HCT116 (cell line): ENCODE data around the gene UROS. TPM values are rescaled to one million over a fixed set of nuclear protein-coding genes. Genes with fewer than 3 reads are reported as not detected.

Source experiments
- ATAC-seq: fragments of 200-7000 bp; cut with Tn5 transposase; 2 replicates; pipeline ENCODE4 v1.9.1; 2020; ENCODE audit warnings: mild to moderate bottlenecking, moderate library complexity
- BruUV-seq: library from RNA; stranded (reverse); fragments of 400-500 nt; replicated peaks from 2 replicates; lab custom pipeline; 2021; lab: Mats Ljungman, UMichigan
- CTCF ChIA-PET: fragments of 300-600 bp; sonication (Branson Sonifier 250); formaldehyde crosslinking; loops from one replicate; lab custom pipeline; 2021; ENCODE audit warnings: antibody characterized with exemption; lab: Charles Lee
- POLR2A ChIA-PET: fragments of 300-600, 350-600 bp; sonication (Branson Sonifier 250); formaldehyde crosslinking; loops from one replicate; lab custom pipeline; 2021; ENCODE audit warnings: antibody characterized with exemption; lab: Charles Lee
- RAD21 ChIA-PET, 2 experiments: fragments of 300-600 bp; sonication (Branson Sonifier 250); formaldehyde crosslinking; loops; one replicate each; lab custom pipeline; 2023; ENCODE audit warnings: low total read pairs in 2 of 2; ENCODE audit not compliant: uncharacterized antibody in 2 of 2, unreplicated experiment in 2 of 2, low non-redundant PET in 1 of 2; lab: Charles Lee
- DNase-seq: peaks from one replicate; pipeline ENCODE4 v3.0.0-alpha.2; 2010; ENCODE audit warnings: low read depth, low spot score
- H2AFZ ChIP-seq: fragments of 200-600 bp; shearing (Covaris generic), sonication (generic); 2 replicates; pipeline ENCODE4 v1.6.1; 2017; ENCODE audit warnings: low read depth, mixed run types, mixed read lengths, antibody characterized with exemption, low read length; ENCODE audit not compliant: poor library complexity, severe bottlenecking
- H3K27ac ChIP-seq: 2 replicates; pipeline ENCODE4 v1.5.1; 2012; ENCODE audit warnings: low read depth, low read length
- H3K27me3 ChIP-seq: fragments of 200-600 bp; sonication (generic); 2 replicates; pipeline ENCODE4 v1.6.1; 2016; ENCODE audit warnings: mixed run types, low read length, mixed read lengths; ENCODE audit not compliant: insufficient read depth
- H3K36me3 ChIP-seq, 2 experiments: fragments of 200-500 bp in 1 of 2; fragments of 200-600 bp in 1 of 2; sonication (Bioruptor generic) in 1 of 2; sonication (generic) in 1 of 2; 2 replicates each; pipeline versions ENCODE4 v1.5.1 to v1.6.1; 2014 to 2016; ENCODE audit warnings: low read length in 2 of 2, inconsistent platforms in 1 of 2, mixed read lengths in 1 of 2, mixed run types in 1 of 2; ENCODE audit not compliant: insufficient read depth in 2 of 2, control insufficient read depth in 1 of 2
- H3K4me1 ChIP-seq, 2 experiments: fragments of 200-600 bp in 1 of 2; sonication (generic) in 1 of 2; 2 replicates each; pipeline versions ENCODE4 v1.5.1 to v1.6.1; 2012 to 2017; ENCODE audit warnings: low read length in 2 of 2, inconsistent platforms in 1 of 2, mild to moderate bottlenecking in 1 of 2, mixed read lengths in 1 of 2, mixed run types in 1 of 2, moderate library complexity in 1 of 2; ENCODE audit not compliant: insufficient read depth in 2 of 2, control insufficient read depth in 1 of 2
- H3K4me2 ChIP-seq: fragments of 200-600 bp; sonication (generic); 2 replicates; pipeline ENCODE4 v1.6.1; 2017; ENCODE audit warnings: mixed run types, low read length, mixed read lengths
- H3K4me3 ChIP-seq, 2 experiments: fragments of 200-600 bp in 1 of 2; sonication (generic) in 1 of 2; replicated peaks in 1 of 2; 2 replicates each; pipeline ENCODE4 v1.5.1; 2011 to 2016; ENCODE audit warnings: low read length in 2 of 2, control low read depth in 1 of 2, low read depth in 1 of 2, mild to moderate bottlenecking in 1 of 2, mixed read lengths in 1 of 2, mixed run types in 1 of 2
- H3K79me2 ChIP-seq: fragments of 200-600 bp; sonication (generic); 2 replicates; pipeline ENCODE4 v1.6.1; 2017; ENCODE audit warnings: mild to moderate bottlenecking, mixed run types, low read length, moderate library complexity, mixed read lengths; ENCODE audit not compliant: insufficient read depth
- H3K9ac ChIP-seq: fragments of 200-600 bp; sonication (generic); 2 replicates; pipeline ENCODE4 v1.6.1; 2016; ENCODE audit warnings: low read length, mixed read lengths
- H3K9me2 ChIP-seq: fragments of 200-600 bp; sonication (generic), shearing (Covaris generic); 2 replicates; pipeline ENCODE4 v1.6.1; 2017; ENCODE audit warnings: mixed run types, mild to moderate bottlenecking, moderate library complexity; ENCODE audit not compliant: insufficient read depth
- H3K9me3 ChIP-seq, 2 experiments: fragments of 200-500 bp in 1 of 2; fragments of 200-600 bp in 1 of 2; sonication (Bioruptor generic) in 1 of 2; sonication (generic) in 1 of 2; 2 replicates each; pipeline ENCODE4 v1.6.1; 2014 to 2017; ENCODE audit warnings: low read length in 2 of 2, mixed read lengths in 2 of 2, inconsistent platforms in 1 of 2, low read depth in 1 of 2, mild to moderate bottlenecking in 1 of 2, mixed run types in 1 of 2, moderate library complexity in 1 of 2; ENCODE audit not compliant: control insufficient read depth in 1 of 2, insufficient read depth in 1 of 2
- H4K20me1 ChIP-seq: fragments of 200-600 bp; sonication (generic), shearing (Covaris generic); 2 replicates; pipeline ENCODE4 v1.6.1; 2017; ENCODE audit warnings: mixed run types, mild to moderate bottlenecking, moderate library complexity; ENCODE audit not compliant: insufficient read depth
- CBX3 ChIP-seq: IDR thresholded peaks from 2 replicates; pipeline ENCODE4 v1.6.1; 2012; ENCODE audit warnings: low read depth
- CEBPB ChIP-seq: IDR thresholded peaks from 2 replicates; pipeline ENCODE4 v1.6.1; 2012; ENCODE audit warnings: low read depth
- ELF1 ChIP-seq: IDR thresholded peaks from 2 replicates; pipeline ENCODE4 v1.6.1; 2012; ENCODE audit warnings: low read depth, borderline replicate concordance
- EZH2 ChIP-seq: fragments of 200-600 bp; sonication (generic); IDR thresholded peaks from 2 replicates; pipeline ENCODE4 v1.6.1; 2017; ENCODE audit warnings: antibody characterized with exemption, mixed run types
- EZH2phosphoT487 ChIP-seq: fragments of 200-600 bp; IDR thresholded peaks from 2 replicates; pipeline ENCODE4 v1.6.1; 2018; ENCODE audit warnings: antibody characterized with exemption, borderline replicate concordance
- FOSL1 ChIP-seq: IDR thresholded peaks from 2 replicates; pipeline ENCODE4 v1.6.1; 2012; ENCODE audit warnings: low read depth
- POLR2AphosphoS5 ChIP-seq: IDR thresholded peaks from 2 replicates; pipeline ENCODE4 v1.6.1; 2011; ENCODE audit warnings: mild to moderate bottlenecking, low read depth, low read length, moderate library complexity
- SIN3A ChIP-seq: IDR thresholded peaks from 2 replicates; pipeline ENCODE4 v1.6.1; 2012; ENCODE audit warnings: low read depth
- SP1 ChIP-seq: IDR thresholded peaks from 2 replicates; pipeline ENCODE4 v1.6.1; 2012; ENCODE audit warnings: low read depth
- SRF ChIP-seq: IDR thresholded peaks from 2 replicates; pipeline ENCODE4 v1.6.1; 2012; ENCODE audit warnings: low read depth
- TCF7L2 ChIP-seq: IDR thresholded peaks from 2 replicates; pipeline ENCODE4 v1.7.0; 2011; ENCODE audit warnings: borderline replicate concordance, inconsistent platforms; ENCODE audit not compliant: insufficient read depth, insufficient read length; ENCODE audit errors: extremely low read depth
- ZFX ChIP-seq: fragments of 450-650 bp; IDR thresholded peaks from 2 replicates; pipeline ENCODE4 v1.6.1; 2017
- ZNF274 ChIP-seq: fragments of 200-500 bp; sonication (Bioruptor generic); IDR thresholded peaks from 2 replicates; pipeline ENCODE4 v1.6.1; 2014; ENCODE audit warnings: mild to moderate bottlenecking, low read depth, low read length, inconsistent platforms
- intact Hi-C: fragments of 100-400 bp; cut with micrococcal nuclease; formaldehyde crosslinking; loops from 2 replicates; pipeline ENCODE4 v1.10.0; 2022
- total RNA-seq: library from RNA; stranded (reverse); gene quantifications from one replicate; pipeline ENCODE4 v1.2.1, GENCODE V29; 2021; ENCODE audit not compliant: unreplicated experiment
- TF ChIP-seq, protein P1 (sequence below): IDR thresholded peaks from 2 replicates; pipeline ENCODE4 v1.6.1; 2012
- TF ChIP-seq, protein P2 (sequence below): IDR thresholded peaks from 2 replicates; pipeline ENCODE4 v1.6.1; 2011; ENCODE audit warnings: mild to moderate bottlenecking, low read length, moderate library complexity; ENCODE audit not compliant: insufficient replicate concordance; ENCODE audit errors: extremely low read depth
- TF ChIP-seq, protein P3 (sequence below), 3 experiments: fragments of 200-600 bp in 1 of 3; sonication (generic) in 1 of 3; IDR thresholded peaks in 2 of 3; conservative IDR thresholded peaks in 1 of 3; 2 replicates each; pipeline ENCODE4 v1.5.1; 2012 to 2017; ENCODE audit warnings: low read depth in 2 of 3, low read length in 2 of 3, antibody characterized with exemption in 1 of 3, borderline replicate concordance in 1 of 3, control low read depth in 1 of 3, mild to moderate bottlenecking in 1 of 3, mixed read lengths in 1 of 3, mixed run types in 1 of 3, moderate library complexity in 1 of 3; ENCODE audit not compliant: insufficient read depth in 1 of 3

The UROS gene
- total RNA-seq, 1 experiment from 2014 or later, result 63.9 TPM

DNA sequence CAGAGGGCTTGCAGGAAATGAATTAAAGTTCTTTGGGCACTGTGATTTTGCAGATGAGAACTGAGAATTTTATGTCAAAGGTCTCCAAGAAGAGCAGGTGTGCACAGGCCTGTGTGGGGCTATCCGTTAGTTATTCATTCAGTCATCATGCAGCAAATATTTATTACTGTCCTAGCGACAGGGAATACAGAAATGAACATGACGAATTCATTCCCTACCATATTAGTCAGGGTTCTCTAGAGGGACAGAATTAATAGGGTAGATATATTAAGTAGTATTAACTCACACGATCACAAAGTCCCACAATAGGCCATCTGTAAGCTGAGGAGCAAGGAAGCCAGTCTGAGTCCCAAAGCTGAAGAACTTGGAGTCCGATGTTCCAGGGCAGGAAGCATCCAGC is 44.5 kb downstream of the UROS start:
- H3K79me2 ChIP-seq, result no peaks in the 10 kb centered on the region
- ChIA-PET RAD21 (no interaction called here), POLR2A (no interaction called here), CTCF (no interaction called here)
- H3K4me3 ChIP-seq, result no peak overlapping the region
- no peak overlapping the region for H3K27ac ChIP-seq
- intact Hi-C loops, result no loop called here
- BruUV-seq, result no TSS peak
- H3K27me3 ChIP-seq, result no peaks in the 10 kb centered on the region
- no peak overlapping the region for H3K4me2 ChIP-seq
- H2AFZ ChIP-seq, result no peak overlapping the region
- no peak overlapping the region for H3K9ac ChIP-seq
- no peaks in the 10 kb centered on the region for H3K9me3 ChIP-seq
- no peak for DNase-seq
- TF ChIP-seq POLR2AphosphoS5 (no peak), ZFX (no peak)
- H3K36me3 ChIP-seq, result no peaks in the 10 kb centered on the region
- no peaks in the 10 kb centered on the region for H3K4me1 ChIP-seq
- no peaks in the 10 kb centered on the region for H4K20me1 ChIP-seq
- no peak for ATAC-seq
- H3K9me2 ChIP-seq, result no peaks in the 10 kb centered on the region

DNA sequence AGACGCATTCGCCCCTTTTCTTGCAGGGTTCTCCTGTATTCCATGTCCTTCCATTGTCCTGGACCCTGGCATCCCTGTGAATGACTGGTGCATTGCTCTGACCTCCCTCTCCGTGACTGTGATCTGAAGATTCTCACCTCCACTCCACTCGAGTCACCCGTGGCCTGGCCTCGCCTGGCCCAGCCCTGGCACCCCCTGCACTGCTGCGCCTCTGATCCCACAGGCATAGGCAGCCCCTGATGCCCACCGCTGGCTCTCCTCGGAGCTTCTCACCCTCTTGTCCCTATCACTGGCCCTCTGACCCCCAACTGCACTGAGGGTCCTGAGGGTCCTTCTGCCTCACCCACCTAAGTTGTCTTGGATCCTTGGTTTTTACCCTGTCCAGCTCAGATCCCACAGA is 45.3 kb downstream of the UROS start:
- no peaks in the 10 kb centered on the region for H3K36me3 ChIP-seq
- no peak overlapping the region for H3K4me3 ChIP-seq
- H3K27me3 ChIP-seq, result no peaks in the 10 kb centered on the region
- intact Hi-C loops, result no loop called here
- TF ChIP-seq ELF1 (no peak), CEBPB (no peak), SRF (no peak), FOSL1 (no peak), EZH2phosphoT487 (no peak), EZH2 (no peak), ZFX (no peak), SIN3A (no peak), TCF7L2 (no peak), ZNF274 (no peak), SP1 (no peak), CBX3 (no peak)
- TF ChIP-seq, protein P1, sequence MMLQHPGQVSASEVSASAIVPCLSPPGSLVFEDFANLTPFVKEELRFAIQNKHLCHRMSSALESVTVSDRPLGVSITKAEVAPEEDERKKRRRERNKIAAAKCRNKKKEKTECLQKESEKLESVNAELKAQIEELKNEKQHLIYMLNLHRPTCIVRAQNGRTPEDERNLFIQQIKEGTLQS, result no peak
- TF ChIP-seq, protein P2, sequence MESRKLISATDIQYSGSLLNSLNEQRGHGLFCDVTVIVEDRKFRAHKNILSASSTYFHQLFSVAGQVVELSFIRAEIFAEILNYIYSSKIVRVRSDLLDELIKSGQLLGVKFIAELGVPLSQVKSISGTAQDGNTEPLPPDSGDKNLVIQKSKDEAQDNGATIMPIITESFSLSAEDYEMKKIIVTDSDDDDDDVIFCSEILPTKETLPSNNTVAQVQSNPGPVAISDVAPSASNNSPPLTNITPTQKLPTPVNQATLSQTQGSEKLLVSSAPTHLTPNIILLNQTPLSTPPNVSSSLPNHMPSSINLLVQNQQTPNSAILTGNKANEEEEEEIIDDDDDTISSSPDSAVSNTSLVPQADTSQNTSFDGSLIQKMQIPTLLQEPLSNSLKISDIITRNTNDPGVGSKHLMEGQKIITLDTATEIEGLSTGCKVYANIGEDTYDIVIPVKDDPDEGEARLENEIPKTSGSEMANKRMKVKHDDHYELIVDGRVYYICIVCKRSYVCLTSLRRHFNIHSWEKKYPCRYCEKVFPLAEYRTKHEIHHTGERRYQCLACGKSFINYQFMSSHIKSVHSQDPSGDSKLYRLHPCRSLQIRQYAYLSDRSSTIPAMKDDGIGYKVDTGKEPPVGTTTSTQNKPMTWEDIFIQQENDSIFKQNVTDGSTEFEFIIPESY, result no peak
- TF ChIP-seq, protein P3, sequence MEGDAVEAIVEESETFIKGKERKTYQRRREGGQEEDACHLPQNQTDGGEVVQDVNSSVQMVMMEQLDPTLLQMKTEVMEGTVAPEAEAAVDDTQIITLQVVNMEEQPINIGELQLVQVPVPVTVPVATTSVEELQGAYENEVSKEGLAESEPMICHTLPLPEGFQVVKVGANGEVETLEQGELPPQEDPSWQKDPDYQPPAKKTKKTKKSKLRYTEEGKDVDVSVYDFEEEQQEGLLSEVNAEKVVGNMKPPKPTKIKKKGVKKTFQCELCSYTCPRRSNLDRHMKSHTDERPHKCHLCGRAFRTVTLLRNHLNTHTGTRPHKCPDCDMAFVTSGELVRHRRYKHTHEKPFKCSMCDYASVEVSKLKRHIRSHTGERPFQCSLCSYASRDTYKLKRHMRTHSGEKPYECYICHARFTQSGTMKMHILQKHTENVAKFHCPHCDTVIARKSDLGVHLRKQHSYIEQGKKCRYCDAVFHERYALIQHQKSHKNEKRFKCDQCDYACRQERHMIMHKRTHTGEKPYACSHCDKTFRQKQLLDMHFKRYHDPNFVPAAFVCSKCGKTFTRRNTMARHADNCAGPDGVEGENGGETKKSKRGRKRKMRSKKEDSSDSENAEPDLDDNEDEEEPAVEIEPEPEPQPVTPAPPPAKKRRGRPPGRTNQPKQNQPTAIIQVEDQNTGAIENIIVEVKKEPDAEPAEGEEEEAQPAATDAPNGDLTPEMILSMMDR (IDR thresholded peaks at IDR 0.05 in 2 of 3, conservative IDR thresholded peaks at IDR 0.05 in 1 of 3; ENCODE audit: borderline replicate concordance in 1 of 3, insufficient read depth in 1 of 3, low read depth in 2 of 3, low read length in 2 of 3), result no peak
- no peaks in the 10 kb centered on the region for H3K9me2 ChIP-seq
- ChIA-PET RAD21 (no interaction called here), POLR2A (no interaction called here), CTCF (no interaction called here)
- no peak overlapping the region for H3K27ac ChIP-seq
- H4K20me1 ChIP-seq, result no peaks in the 10 kb centered on the region
- H3K9ac ChIP-seq, result no peak overlapping the region
- H2AFZ ChIP-seq, result no peak overlapping the region
- H3K4me1 ChIP-seq, result no peaks in the 10 kb centered on the region
- ATAC-seq, result no peak
- BruUV-seq, result no TSS peak
- no peaks in the 10 kb centered on the region for H3K79me2 ChIP-seq
- no peaks in the 10 kb centered on the region for H3K9me3 ChIP-seq
- no peak overlapping the region for H3K4me2 ChIP-seq
- no peak for DNase-seq
